ENCODE measurements around the gene KCTD19. TPM values are rescaled to one million over a fixed set of nuclear protein-coding genes. Genes with fewer than 3 reads are reported as not detected.

KCTD19 gene
- total and polyA plus RNA-seq, 10 donors = 0.16 to 0.73 (median 0.41) TPM; not detected in 2

- no peak for DNase-seq
- intact Hi-C loops (cut with DNase I; ENCODE audit: low total_unique reads) = no loop called here
- peaks cover 0 to 15% (median 9%) of the 10 kb centered on the region in 6 donors for H3K4me1 ChIP-seq
- no peaks in the 10 kb centered on the region for H3K36me3 ChIP-seq
- H3K27ac ChIP-seq = peak overlapping the region in 7 of 8 donors; percentile 3 to 65 (median 56)
- 37 to 68% (median 63%) methylated on average over 5 of the region's 5 CpGs for WGBS, 5 donors
- H3K27me3 ChIP-seq (replicated peaks in 1 of 7) = no peaks in the 10 kb centered on the region
- H3K4me3 ChIP-seq = no peak overlapping the region
- no peaks in the 10 kb centered on the region for H3K9me3 ChIP-seq
- TF ChIP-seq POLR2AphosphoS5 (IDR thresholded peaks at IDR 0.05) (no peak), CTCF (IDR thresholded peaks at IDR 0.05 in 8 of 11, conservative IDR thresholded peaks at IDR 0.05 in 3 of 11) (no peak), POLR2A (IDR thresholded peaks at IDR 0.05) (no peak)
These were observed 14.7 kb downstream of the KCTD19 start for GRCh38 chr16:67311607-67312488.

GRCh38 chr16:67310561-67310960 lies 16.0 kb downstream of the KCTD19 start:
- Histone ChIP-seq H3K4me3 (no peak overlapping the region), H3K36me3 (no peaks in the 10 kb centered on the region), H3K9me3 (no peaks in the 10 kb centered on the region), H3K27me3 (replicated peaks in 1 of 7) (no peaks in the 10 kb centered on the region), H3K4me1 (peaks cover 0 to 15% (median 9%) of the 10 kb centered on the region in 6 donors), H3K27ac (no peak overlapping the region)
- TF ChIP-seq POLR2A (IDR thresholded peaks at IDR 0.05) (no peak), CTCF (IDR thresholded peaks at IDR 0.05 in 8 of 11, conservative IDR thresholded peaks at IDR 0.05 in 3 of 11) (no peak), POLR2AphosphoS5 (IDR thresholded peaks at IDR 0.05) (no peak)
- DNase-seq = no peak
- intact Hi-C loops (cut with DNase I; ENCODE audit: low total_unique reads) = no loop called here
- WGBS, 5 donors = 91 to 98% (median 95%) methylated on average over 3 of the region's 3 CpGs

- Histone ChIP-seq H3K4me3 (no peak overlapping the region), H3K27ac (no peak overlapping the region), H3K4me1 (peaks cover 0 to 15% (median 8%) of the 10 kb centered on the region in 6 donors), H3K9me3 (no peaks in the 10 kb centered on the region), H3K27me3 (replicated peaks in 1 of 7) (no peaks in the 10 kb centered on the region), H3K36me3 (no peaks in the 10 kb centered on the region)
- 86 to 96% (median 92%) methylated on average over 13 of the region's 13 CpGs for WGBS, 5 donors
- DNase-seq = no peak
- TF ChIP-seq POLR2AphosphoS5 (IDR thresholded peaks at IDR 0.05) (no peak), POLR2A (IDR thresholded peaks at IDR 0.05) (no peak), CTCF (IDR thresholded peaks at IDR 0.05 in 8 of 11, conservative IDR thresholded peaks at IDR 0.05 in 3 of 11) (no peak)
- intact Hi-C loops (cut with DNase I; ENCODE audit: low total_unique reads) = no loop called here
These were observed 21.1 kb downstream of the KCTD19 start for GRCh38 chr16:67305216-67306071.
